Measurements from ENCODE around the gene CDKN1C.
A peak's percentile ranks its signal among the peaks of the same experiment; 100 is the strongest.
"Not testable (repeated sequence)": the region's sequence is repeated elsewhere in the genome, so short reads cannot be mapped to it uniquely, and the experiment has no call there.

CDKN1C gene

DNA sequence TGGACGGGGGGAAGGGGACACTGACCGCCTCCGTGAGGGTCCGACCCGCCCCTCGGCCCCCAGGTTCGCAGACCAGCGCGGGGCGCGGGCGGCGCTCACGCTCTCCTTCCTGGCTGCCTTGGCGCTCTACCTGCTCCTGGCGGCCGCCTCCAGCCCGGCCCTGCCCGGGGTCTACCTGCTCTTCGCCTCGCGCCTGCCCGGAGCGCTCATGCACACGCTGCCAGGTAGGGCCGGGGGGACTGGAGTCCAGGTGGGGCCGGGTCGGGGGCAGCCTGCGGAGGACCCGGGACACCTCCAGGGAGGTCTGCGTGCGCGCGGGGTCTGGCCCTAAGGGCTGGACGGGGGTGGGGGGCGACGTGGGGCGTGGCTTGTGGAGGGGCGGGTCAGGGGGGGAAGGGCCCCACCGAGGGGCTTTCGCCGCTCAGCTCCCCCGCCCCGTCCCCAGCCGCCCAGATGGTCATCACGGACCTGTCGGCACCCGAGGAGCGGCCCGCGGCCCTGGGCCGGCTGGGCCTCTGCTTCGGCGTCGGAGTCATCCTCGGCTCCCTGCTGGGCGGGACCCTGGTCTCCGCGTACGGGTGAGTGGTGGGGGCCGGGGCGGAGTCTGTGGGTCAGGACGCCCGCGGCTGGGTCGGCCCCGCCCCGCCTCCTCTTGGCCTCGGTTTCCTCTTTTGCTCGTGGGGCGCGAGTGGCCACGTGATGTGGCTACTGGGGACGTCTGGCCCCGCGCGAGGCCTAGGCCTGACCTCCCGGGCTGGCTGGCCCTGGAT, 23.7 kb upstream of the CDKN1C start:
- DNase-seq (ENCODE audit: low read depth in 2 of 2) = no peak

- DNase-seq (ENCODE audit: low read depth in 2 of 2) = no peak
Measured at GRCh38 chr11:2908130-2908529, 22.6 kb upstream of the CDKN1C start.

- not testable (repeated sequence) for DNase-seq (ENCODE audit: low read depth in 2 of 2)
Measured at GRCh38 chr11:2905299-2905698, 19.7 kb upstream of the CDKN1C start.

DNA sequence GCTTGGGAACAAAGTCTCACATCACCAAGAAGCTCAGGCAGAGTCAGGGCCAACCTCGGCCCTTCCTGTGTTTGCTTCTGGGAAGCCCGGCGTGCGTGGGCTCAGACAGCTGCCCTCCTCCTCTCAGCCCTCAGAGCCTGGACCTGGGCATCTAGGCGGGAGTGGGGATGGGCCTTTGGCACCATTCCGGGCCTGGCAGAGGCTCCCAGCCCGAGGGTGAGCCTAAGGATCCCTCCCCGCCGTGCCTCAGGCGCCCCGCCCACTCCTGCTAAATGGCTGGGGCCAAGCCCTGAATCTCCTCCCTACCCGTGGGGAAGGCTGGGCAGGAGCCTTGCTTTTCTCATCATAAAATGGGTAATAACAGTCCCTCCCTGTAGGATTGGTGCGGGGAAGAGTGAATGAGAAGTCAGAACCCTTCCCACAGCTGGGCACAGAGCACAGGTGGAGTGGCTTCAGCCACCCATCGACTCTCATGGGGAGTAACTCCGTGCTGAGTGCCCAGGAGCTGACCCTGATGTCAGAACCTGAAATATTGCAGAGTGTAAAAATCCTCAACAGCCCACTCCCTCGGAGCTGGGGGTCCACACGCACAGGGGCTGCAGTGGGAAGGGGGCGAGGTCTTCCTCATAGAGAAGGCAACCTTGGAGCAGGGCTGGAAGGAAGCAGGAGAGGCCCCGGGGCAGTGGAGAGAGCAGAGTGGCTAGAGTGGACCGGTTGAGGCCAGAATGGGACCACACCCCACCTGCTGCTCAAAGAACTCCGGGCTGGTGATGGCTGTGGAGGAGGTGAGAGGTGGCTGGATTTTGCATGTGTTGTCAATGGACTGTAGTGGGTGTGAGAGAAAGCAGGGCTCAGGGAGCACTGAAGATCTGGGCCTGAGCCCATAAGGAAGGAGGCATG, 18.8 kb upstream of the CDKN1C start:
- no peak for DNase-seq (ENCODE audit: low read depth in 2 of 2)

- no peak for DNase-seq (ENCODE audit: low read depth in 2 of 2)
Measured at GRCh38 chr11:2903672-2904011, 18.1 kb upstream of the CDKN1C start.

DNA sequence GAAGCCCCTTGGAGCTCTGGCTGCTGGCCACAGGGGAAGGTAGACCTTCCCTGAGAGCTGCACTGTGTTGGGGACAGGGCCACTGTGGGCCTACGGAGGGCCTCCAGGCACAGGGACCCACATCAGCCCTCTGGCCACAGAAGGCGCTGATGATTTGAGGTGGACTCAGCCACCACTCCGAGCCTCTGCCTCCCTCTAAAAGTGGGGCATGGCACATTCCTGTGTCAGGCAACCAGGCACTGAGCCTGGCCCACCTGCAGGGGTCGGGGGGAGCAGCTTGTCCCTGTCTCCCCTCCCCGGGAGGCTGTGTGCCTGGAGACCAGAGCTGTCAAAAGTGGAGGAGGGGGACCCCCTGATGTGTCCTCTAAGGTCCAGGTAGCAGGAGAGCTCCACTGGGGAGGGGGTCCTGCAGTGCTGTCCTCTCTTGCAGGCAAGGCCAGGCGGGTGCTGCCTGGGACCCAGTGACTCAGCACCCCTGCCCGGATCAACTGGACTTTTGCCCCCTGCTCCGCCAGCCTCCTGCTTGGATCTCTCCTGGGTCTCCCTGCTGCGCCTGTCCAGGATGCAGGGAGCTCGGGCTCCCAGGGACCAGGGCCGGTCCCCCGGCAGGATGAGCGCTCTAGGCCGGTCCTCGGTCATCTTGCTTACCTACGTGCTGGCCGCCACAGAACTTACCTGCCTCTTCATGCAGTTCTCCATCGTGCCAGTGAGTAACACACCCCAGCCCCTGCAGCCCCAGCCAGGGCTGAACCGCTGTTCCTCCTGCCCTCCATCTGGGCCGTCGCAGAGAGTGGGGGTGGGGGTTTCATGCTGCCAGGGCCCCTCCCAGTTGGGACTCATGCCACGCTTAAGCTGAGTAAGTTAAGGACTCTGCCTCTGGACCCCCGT, 17.5 kb upstream of the CDKN1C start:
- no peak for DNase-seq (ENCODE audit: low read depth in 2 of 2)

- peak; percentile 92 to 93 for DNase-seq (ENCODE audit: low read depth in 2 of 2)
Measured at GRCh38 chr11:2901854-2902783, 16.5 kb upstream of the CDKN1C start.

DNA sequence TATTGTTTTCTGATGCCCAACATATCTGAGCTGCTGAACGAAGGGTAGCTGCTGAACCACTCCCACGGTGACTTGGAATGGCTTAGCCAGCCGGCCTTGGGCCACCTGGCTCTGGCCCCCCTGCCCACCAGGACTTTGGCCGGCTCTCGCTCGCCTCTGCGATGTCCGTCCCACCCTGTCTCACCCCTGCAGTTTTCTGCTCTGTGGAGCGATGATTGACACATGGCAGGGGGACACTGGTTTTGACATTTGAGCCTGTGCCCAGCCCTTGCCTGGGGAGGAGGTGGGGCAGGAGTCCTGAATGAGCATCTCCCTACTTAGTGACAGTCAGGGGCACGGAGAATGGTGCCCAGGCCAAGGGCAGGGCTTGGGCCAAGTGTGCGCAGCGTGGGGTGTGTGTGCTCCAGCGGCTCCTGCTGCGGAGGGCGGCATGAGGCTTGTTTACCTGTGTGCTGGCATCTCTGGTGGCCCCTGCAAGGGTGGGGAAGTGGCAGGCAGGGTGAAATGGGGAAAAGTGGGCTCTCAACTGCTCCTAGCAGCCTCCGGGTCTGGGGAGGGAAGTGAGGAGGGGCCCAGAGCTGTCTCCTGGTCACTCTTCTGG, 15.7 kb upstream of the CDKN1C start:
- no peak for DNase-seq (ENCODE audit: low read depth in 2 of 2)

GRCh38 chr11:2899080-2899783, 13.7 kb upstream of the CDKN1C start:
- DNase-seq (ENCODE audit: low read depth in 2 of 2) = no peak

DNA sequence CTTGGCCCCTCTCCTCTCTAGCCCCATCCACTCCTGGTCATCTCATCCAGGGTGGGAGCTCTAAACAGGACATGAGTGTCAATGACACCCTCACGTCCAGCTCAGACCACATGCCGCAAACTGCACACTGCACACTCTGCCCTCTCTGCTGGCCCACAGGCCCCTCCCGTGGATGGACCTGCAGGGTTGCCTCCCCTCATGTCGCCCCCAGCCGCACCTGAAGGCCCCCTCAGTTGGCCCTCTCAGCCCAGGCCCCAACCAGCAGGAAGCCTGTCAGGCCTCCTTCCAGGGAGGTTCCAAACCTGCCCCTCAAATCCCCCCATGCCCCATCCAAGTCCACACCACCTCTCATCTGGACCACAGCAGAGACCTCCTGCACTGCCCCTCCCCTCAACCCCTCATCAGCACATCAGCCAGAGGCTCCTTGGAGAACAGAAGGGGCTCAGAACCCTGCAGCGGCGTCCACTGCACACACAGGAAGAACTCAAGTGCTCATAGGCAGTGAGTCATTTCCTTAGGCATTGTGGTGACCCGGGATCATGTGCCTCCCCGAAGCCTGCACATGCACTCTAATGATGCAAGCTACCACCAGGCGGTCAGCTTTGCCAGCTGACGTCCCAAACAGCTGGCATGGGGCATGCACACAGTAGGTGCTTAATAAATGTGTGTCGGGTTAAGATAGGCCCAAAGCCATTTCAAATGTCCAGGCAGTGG, 12.9 kb upstream of the CDKN1C start:
- peak; percentile 38 to 44 for DNase-seq (ENCODE audit: low read depth in 2 of 2)

- DNase-seq (ENCODE audit: low read depth in 2 of 2) = no peak
Measured at GRCh38 chr11:2897048-2897447, 11.5 kb upstream of the CDKN1C start.

DNA sequence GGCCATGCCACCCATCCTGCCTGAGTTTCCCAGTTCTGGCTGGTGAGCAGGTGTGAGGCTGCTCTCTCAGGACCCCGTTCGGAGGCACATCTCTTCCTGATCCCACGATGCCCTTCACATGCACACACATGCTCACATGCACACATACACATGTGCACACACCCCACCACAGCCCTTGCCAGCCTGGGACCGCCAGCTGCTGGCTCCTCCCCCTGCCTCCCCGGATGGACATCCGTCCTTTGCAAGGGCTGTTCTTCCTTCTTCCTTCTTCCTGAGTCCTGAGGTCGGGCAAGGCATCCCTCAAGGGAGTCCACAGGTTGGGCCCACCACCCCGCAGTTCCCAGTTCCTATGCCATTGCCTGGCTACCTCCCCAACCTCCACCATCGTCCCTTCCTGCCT, 10.5 kb upstream of the CDKN1C start:
- DNase-seq (ENCODE audit: low read depth in 2 of 2) = no peak

DNA sequence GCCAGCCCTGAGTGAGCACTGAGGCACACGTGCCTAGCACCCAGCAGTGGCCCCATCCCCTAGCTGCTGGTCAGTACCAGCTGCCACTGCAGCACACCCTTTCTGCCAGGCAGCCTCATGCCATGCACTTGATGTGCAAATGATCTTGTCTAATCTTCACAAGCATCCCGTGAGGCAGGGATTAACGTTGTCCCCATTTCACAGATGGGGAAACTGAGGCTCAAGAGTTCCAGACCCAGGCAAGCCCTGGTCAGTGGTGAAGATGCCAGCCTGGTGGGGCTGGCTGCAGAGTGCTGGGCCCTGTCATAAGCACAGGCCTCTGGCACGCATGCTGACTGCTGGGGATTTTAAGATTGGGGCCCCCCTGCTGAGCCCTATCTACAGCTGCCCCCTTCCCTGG, 8.4 kb upstream of the CDKN1C start:
- DNase-seq (ENCODE audit: low read depth in 2 of 2) = no peak

GRCh38 chr11:2892967-2893528, 7.5 kb upstream of the CDKN1C start:
- DNase-seq (ENCODE audit: low read depth in 2 of 2) = peak in 1 of 2 donors; percentile 41

DNA sequence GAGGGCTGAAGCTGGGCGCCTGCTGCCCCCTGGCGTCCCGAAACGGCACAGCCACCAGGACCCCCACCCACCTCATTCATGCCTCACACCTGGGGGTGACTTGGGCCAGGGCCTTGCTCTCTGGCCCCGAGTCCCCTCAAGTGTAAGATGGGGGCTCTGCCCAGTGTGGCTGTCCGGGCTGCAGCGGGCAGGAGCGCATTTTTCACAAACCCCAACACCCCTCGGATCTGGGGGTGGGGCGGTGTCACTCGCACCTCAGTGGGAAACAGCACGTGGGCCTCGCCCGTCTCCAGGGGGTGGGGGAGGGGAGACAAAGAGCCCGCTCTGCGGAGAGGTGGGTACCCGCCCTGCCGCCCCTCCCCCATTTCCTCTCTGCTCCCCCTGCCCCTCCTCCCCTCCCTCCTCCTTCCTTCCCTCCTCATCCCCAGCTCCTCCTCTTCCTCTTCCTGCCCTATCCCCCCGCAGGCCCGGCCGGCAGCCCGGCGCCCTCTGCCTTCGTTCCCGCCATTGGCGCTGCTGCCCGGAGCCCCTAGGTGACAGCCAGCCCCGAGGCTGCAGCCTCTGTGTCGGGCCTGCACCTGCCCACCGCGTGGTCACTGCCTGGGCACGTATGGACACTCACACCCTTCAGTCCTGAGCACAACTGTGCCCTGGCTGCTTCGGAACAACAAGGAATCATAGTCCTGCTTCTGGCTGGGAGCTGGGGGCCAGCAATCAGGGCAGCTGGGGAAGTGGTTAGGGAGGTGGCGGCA, 6.8 kb upstream of the CDKN1C start:
- peak; percentile 49 to 67 for DNase-seq (ENCODE audit: low read depth in 2 of 2)

DNA sequence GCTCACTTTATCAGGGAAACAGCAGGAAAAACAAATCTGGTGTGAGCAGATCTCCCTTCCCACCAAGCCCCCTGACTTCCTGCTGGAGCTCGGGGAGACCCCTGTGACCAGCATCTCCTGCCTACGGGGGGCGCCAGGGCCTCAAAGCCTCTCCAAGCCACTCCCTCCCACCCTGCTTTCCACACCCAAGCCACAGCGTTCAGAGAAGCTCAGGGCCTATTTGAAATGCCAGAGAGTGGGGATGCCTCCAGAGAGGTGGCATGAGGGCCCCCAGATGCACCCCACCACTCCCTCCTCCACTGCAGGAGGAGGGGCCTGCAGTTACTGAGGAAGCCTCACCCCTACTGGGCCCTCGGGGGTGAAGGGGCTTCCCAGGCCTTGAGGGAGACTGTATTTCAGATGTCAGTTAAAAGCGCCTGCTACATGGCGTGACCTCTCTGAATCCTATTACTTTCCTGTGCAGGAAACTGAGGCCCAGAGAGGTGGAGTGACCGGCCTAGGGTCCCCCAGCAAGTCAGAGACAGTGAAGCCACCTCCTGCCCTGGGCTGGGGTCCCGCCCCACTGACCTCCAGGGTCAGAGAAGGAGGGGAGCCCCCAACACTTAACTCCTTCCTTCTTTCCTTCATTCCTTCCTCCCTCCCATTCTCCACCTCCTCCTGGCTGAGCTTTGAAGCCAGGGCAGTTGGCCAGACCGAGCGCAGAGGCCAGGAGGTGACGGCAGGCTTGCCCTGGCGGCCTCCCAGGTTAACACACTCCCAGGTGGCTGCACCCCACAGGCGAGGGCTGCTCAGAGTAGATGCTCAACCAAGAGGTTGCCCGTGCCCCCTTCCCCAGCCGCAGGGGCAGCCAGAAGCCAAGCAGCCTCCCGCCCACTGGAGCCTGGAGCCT, 6.0 kb upstream of the CDKN1C start:
- no peak for DNase-seq (ENCODE audit: low read depth in 2 of 2)
